T-helper 1 cell (primary cell): ENCODE results near the gene SPTLC3.
A peak's percentile ranks its signal among the peaks of the same experiment; 100 is the strongest.

Source experiments
- DNase-seq, 5 donors: peaks; one replicate each; pipeline ENCODE4 v3.0.0-alpha.2; 2012 to 2020

Gene SPTLC3

DNA sequence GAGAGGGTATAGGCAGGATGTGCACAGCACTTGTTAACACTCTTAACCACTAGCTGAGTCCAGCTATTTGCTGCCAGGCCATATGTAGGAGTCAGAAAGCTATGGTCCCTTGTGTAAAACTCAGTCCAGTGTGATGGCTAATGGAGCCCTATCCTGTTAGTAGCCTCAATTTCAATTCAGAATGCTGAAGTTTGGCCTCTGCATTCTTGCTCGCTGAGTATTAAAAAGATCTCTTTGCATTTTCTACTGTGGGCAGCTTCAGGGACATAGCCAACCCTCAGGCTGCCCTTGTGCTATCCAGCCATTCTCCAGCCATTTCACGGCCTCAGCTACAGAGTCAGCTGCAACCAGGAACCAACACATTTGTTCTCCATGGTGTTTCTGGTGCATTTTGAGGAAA is 92.5 kb downstream of the SPTLC3 start:
- no peak for DNase-seq

DNA sequence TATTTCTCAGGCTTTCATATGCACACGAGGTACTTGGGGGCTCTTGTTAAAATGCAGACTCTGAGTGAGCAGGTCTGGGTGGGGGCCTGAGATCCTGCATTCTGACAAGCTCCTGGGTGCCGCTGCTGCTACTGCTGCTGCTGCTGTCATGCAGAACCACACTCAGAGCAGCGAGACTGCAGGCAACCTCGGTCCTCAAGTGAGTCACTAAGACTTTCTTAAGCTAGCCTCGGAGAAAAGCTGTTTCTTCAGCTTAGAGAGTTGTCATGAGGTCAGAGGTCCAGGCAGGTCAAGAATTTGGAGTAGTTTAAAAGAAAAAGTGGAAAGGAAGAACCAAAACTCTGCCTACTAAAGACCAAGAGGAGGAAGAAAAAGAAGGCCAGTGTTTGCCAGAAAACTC is 92.9 kb downstream of the SPTLC3 start:
- no peak for DNase-seq

DNA sequence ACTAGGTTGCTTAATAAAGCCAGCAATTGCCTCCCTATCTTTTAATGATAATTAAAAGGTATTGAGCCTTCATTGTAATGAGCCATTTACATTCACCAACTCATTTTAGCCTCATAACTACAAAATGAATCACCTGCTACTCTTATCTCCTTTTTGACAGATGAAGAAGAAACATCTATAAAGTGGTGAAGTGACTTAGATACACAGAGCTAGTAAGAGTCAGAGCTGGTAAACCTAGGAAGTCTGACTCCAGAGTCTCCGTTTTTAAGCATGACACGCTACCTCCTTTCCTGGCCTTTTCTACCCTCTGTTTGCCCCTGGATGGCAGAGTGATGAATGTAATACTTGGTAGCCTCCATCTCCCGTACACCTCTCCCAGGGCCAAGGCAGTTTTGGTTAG is 93.5 kb downstream of the SPTLC3 start:
- DNase-seq = no peak

DNA sequence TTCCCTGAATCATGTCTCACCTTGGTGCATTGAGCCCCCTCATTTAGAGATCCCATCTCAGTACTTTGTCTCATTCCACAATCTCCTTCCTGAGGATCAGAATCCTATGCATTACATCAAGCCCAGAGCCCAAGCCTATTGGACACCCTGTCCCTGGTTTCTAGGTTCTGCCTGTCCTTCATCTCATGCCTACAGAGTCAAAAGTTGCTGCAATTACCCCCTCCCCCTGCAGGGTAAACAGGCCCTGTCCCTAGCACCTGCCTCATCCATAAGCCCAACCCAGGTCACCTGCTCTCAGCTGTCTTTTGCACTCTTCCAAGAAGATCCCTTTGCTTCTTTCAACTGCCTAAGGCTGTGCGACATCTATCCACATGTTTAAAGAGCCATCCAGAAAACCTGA is 93.9 kb downstream of the SPTLC3 start:
- DNase-seq = no peak

DNA sequence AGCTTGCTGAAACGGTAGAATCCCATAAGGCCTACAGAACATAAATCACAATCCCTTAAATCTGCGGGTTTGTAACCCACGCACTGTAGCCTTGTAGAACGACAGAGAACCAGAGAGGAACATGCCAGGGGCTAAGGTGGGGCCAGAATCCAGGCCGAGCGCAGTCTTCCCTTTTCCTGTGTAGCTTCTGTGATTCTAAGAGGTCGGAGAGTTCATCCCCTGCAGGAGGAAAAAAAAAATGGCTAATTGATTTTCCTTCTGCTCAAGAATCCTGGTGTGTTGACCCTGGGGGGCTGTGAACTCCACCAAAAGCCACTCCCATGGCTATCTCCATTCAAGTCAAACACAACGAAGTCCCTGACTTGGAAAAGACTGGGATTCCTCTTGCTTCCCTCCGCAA is 96.3 kb downstream of the SPTLC3 start:
- no peak for DNase-seq

DNA sequence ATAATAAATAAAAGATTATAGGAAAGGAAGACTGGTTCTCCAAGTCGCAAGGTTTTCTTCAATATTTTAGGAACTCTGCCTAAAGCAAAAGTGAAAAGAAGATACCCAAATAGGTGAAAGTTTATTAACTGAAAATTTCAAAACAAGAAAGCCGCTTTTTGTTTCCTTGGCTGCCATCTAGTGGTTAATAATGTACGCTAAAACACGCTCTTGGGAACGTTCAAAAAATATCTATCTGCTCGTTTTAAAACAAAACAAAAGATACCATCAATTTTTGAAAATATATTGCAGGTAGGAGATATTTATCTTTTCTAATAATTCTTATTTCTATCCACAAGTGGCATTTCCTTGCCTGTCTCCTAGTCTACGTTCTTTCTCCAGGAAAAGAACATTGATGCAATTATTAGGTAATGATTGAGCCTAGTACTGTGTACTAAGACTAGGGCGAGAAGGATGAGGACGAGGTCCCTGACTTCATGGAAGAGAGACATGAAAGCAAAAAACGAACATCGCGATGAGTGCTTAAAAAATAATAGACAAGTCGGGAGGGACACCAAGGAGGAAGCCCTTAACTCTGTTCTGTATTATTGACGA is 97.2 kb downstream of the SPTLC3 start:
- DNase-seq = no peak

DNA sequence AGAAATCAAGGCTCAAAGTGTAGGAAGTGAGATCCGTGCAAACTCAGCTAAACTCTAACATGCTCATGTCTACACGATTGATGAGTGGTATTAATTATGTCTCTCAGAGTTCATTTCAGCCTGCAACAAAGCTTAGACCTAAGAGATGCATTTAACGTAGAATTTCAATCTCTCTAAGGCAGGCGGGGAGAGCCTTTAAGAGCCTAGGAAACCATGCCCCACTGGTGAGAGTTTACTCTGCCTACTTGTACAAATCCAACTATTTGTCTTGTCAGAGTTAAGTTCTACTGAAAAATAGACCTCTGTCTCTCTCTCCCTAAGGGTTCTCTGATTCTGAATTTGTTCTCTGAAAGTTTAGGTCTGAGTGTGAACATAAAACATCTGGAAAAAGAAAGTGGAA is 100.9 kb downstream of the SPTLC3 start:
- no peak for DNase-seq

DNA sequence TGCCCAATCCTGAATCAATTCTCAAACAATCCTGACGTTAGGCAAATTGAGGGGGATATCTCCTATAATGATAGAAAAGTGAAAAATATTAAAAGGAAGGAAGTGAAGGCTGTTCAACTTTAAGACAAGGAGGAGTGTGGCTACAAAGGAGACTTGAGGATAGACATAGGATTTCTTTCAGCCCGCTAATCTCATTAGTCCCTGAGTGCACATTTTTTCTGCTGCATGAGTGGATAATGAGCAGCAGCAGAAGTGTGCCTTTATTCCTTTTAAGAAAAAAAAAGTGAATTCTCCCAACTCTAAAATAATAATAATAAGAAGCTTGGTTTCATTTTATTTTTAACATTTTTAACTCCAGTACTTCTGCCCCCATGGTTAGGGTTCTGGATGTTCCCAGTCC is 102.0 kb downstream of the SPTLC3 start:
- no peak for DNase-seq

DNA sequence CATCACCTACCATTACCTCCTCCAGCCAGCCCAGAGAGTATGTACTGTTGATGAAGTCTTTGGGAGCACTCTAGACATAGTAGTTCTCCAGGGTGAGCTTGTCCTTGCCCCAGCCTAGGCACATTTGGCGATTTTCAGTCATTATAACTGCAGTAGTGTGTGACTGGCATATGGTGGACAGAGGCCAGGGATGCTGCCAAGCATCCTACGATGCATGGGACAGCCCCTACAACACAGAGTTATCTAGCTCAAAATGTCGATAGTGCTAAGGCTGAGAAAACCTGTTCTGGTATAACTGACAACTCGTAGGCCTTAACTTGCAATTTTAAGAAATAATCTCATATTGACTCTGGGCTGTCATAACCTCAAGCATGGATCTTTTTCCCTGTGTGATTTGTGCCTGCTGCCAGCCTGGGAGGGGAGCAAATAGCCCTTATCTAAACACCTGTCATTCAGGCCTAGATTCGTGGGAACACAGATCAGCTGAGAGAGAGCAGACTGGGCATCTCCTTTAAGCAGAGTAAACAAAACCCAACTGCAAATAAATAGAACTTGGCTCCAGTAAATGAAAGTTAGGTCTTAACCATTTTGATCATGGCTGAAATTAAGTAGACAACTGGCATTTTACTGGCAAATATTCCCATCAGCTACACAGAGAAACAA is 102.6 kb downstream of the SPTLC3 start:
- no peak for DNase-seq

DNA sequence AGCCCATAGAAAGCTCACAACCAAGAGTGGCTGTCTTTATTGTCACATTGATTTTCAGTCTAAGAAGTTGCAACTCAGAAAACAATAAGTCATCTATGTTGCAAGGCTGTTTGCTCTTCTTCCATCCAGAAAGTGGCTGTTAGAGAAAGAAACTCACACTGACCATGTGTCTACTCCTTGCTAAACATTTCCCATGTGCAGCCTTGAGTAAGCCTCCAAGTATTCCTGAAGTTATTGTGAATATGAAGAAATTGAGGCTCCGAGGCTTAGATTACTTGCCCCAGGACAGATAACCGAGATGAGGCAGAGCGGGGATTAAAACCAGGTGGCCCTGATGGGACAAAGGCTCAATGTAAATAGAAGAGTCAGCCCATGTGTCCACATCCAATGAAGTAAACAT is 105.0 kb downstream of the SPTLC3 start:
- no peak for DNase-seq

DNA sequence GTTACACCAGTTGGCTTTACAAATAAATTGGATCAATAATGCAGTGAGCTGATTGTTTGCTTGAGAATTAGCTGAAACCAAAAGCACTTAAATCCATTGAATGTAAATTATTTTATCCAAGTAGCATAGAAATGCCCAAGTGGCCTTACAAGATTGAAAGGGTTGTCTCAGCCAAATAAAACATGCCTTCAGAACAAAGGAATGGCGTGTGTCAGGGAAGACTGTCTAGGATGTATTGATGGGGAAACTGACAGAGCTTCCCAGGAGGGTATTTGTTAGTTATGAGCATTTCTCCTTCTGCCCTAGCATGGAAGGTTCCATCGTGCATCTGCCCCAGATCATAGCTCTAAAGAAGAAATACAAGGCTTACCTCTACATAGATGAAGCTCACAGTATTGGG is 108.4 kb downstream of the SPTLC3 start:
- no peak for DNase-seq

DNA sequence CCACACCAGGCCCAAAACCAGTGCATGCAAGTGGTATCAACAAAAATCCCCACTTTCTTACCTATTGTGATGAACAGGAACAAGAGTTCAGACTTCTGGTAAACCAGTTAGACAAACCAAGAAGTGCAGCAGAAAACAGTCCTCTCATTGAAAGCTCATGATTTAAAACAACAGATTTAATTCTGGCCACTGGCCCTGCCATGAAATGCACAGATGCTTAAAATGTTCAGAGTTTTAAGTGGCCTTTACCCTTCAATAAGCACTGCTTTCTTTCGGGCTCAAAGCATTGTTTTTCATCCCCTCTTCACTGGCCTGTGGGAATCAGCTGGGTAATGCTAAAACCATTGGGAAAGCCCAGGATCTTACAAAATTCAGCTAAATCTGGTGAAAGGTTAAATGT is 109.9 kb downstream of the SPTLC3 start:
- DNase-seq = no peak

DNA sequence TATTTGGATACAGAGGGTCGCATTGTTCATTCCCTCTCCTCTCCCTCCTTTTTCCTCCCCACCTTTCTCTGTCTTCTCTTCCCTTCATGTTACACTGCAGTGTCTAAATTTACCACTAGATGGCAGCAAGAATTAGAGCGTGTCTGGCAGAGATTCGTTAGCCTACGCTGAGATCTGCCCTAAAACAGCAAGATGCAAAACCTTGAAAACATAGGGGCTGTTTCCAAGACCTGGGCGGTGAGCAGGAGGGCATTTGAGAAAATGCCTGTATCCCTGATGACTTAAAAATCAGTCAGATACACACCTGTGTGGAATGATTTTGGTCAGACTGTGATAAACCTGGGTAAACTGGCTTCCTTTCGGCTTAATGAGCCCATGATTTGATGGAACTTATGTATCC is 110.8 kb downstream of the SPTLC3 start:
- DNase-seq = peak in 4 of 5 donors; percentile 8 to 42 (median 27)

DNA sequence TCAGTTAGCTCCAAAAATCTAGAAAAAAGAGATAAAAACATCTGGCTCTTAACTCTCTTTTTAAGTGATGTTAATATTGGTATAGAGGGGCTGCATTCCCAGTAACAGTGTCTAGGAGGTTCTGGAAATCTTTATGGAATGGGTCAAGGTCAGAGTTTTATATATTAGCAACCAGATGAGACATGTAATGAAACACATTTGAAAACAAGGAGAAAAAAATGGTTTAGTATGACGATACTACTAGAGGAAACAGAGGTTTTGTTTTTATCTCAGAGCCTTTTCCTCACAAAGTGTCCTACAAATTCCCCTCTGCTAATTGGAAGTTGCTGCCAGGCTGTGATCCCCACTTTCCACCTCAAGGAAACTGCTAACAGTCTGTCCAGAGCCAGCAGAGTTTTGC is 111.7 kb downstream of the SPTLC3 start:
- no peak for DNase-seq

DNA sequence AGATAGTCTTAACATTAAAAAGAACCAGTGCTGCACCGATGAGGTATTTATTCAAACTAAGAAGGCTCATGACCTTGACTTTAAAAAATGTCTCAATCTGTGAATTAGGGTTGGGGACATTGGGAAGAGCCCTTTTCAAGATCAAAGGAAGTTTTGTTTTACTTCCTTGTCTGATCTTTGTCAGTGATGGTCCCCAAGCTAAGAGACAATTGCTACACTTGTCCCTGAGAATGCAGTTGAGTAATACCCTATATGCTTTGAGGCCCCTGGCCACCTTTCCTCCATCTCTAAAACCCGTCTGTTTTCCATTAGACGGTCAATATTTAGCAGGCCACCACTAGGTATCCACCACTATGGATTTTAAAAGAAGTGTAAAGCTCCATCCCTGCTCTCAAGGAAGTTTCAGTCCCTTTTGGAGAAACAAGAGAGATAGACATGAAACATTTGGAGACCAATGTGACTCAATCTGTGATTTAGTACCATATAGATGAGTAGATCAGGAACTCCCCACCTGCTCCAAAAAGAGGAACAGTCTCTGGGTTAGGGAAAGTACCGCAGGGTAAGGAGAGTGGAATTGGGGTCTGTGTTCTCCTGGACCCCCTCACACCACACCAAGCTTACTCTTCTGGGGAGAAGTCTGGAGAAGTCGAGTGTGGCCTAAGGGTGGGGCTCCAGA is 113.2 kb downstream of the SPTLC3 start:
- DNase-seq = no peak

DNA sequence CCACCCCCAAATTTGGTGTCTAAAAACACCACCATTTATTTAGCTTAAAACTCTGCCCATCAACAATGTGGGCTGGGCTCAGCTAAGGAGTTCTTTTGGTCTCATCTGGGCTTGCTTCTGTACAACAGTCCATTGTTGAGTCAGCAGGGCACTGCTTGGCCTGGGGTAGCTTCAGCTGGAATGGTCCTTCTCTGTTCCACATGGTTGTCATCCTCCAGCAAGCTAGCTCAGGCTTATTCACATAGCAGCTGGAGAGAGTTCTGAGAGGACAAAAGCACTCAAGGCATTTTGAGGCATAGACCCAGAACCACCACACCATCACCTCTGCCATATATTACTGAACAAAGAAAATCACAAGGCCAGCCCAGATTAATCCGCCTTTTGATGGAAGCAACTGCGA is 116.7 kb downstream of the SPTLC3 start:
- no peak for DNase-seq

DNA sequence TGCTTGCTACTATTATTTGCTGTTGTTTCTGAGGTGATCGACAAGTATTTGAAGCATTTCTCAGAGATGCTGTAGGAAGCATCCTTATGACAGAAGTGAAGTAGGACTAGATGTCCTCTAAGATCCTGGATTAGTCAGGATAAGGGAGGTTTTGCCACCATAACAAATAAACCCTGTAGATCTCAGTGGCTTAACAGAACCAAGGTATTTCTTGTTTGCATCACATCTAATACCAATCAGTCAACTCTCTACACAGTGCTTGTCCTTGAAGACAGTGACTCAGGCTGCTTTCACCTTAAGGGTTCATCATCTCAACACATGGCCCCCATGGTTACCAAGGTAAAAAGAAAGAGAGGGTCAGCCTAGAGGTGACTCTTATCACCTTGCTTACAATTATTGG is 119.4 kb downstream of the SPTLC3 start:
- no peak for DNase-seq

DNA sequence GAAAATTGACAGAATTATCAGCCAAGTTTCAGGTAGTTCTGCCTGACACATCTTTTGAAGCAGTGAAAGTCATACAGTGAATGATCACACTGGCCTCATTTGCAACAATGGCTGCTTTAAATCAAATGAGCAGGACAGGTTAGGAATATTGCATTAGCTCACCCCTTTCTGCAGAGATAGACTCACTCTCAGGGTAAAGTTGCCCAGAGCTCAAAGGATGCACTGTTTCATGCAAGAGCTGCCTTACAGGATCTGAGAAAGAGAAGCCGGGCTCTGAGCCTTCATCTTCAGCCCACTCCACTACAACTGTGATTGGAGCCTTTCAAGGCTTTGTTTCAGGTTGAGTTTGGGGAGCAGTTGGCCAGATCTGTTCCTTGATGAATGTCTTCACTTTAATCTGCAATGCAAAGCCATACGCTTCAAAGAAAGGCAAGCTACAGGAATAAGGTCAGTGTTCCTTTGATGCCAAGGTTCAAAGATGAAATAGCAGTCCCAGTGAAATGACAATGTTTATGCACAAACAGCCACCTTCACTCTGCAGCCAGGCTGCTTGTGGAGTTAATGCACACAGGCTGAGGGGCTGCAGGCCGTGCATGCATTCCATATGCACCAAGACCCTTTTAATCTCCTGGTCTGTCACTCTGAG is 121.4 kb downstream of the SPTLC3 start:
- no peak for DNase-seq

DNA sequence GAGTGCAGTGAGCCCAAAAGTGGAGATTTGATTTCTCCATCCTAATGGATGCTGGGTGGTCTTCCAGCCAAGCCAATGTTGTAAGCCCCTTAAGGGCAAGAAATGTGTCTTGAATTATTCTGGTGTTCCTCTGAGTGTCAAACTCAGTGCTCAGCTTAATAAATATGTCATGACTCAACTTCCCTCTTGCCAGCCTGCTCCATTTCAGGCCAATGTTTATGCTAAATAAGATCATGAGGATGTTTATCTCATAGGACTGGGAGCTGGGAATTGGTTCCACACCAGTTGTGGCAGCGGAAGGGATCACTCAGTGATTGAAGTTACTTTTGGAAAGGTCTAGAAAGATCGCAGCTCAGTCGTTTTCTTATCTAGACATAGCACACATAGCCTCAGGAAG is 121.9 kb downstream of the SPTLC3 start:
- no peak for DNase-seq

DNA sequence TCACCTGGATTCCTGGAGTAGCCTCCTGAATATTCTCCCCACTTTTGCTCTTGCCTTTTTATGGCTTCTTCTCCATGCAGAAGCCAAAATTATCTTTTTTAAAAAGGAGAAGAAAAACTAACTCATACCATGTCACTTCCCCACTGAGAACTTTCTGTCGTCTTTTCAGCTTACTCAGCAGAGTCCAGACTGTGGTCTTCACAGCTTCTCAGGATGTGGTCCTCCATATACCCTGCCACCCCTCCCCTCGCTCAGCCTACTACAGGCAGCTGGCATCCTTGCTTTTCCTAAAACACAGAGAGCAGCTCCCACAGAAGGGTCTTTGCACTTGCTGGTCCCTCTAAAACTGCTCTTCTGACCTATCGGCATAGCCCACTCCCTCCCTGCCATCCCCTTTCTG is 122.9 kb downstream of the SPTLC3 start:
- DNase-seq = no peak

DNA sequence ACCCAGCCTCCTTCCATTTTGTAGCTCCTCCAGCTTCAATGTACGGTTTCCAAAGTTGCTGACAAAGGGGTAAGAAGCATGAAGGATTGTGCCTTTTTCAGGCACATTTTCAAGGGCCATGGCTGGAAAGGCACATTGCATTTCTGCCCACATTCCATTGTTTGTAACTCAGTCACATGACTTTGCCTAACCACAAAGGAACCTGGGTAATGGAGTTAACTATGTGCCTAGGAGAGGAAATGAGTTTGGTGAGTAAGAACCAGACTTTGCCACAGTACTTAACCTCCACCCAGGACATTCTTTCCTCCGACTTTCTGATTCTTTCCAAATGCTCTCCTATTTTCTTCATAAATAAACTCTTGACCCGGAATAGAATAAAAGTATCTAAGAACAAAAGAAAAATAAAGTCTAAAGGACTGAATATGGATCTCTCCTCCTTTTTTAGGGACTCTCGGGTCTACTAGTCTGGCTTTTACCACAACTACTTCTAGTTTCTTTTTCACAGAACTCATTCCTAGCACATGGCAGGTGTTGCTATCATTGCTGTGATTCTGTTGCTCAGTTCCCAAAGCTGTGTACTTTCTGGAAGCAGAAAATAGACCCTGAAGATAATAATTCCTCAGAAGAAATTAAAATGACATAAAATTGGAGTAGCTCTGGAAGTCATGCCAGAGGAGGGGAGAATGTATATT is 130.8 kb downstream of the SPTLC3 start:
- DNase-seq = no peak

DNA sequence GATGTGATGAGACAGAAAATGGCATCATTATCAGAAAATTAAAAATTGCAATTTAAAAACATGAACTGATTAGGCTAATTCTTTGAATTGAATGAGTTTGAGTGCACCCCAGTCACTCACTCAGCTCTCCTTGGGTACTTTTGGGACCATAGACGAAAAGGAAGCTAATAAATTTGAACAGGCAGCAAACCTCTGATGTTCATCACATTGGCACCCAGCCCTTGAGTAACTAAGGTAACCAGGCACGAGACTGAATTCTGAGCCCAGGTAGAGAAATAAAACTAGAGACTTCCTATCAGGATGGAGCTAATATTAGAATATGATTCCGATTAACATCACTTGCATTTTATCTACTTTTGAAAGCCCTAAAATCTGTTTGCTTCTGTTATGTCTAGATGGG is 131.4 kb downstream of the SPTLC3 start:
- DNase-seq = no peak

DNA sequence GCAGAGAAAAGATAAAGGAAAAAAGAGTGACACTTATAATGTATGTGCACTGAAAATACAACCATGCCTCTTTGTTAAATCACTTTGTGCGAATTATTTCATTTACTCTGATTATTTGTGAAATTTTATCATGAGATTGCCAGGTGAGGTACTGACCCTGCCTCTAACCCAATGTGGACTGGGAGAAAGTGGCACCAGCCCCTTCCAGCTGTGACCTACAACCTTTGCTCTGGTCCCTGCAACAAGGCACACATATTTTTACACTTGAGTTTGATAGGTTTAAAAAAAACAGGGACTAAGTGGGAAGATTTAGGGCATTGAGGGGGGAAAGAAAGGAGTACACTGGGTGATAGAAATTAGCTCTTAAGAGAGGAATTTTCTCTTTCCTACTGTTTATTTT is 132.0 kb downstream of the SPTLC3 start:
- no peak for DNase-seq
